ENCODE measurements around the gene IL11. TPM values are rescaled to one million over a fixed set of nuclear protein-coding genes. Genes with fewer than 3 reads are reported as not detected.
"Not testable (repeated sequence)": the region's sequence is repeated elsewhere in the genome, so short reads cannot be mapped to it uniquely, and the experiment has no call there.

The IL11 gene
- polyA plus RNA-seq (ENCODE audit: low read depth in 6 of 6): not detected

- Mint-ChIP-seq H3K27ac (peak within 1 kb of the TSS in 2 of 6 donors; percentile 47 to 88), H3K9me3 (peaks cover 0 to 6% (median 0%) of the 10 kb centered on the region in 7 donors), H3K36me3 (peaks cover 0 to 25% of the 10 kb centered on the region in 2 donors), H3K4me1 (peaks cover 9 to 20% (median 17%) of the 10 kb centered on the region in 3 donors), H3K4me3 (peak within 1 kb of the TSS; percentile 33 to 88 (median 80)), H3K27me3 (peaks cover 23 to 80% (median 52%) of the 10 kb centered on the region in 3 donors)
- ATAC-seq (ENCODE audit: low read depth in 2 of 2): no peak
- no peak for DNase-seq
Measured at GRCh38 chr19:55370305-55370988, at the start of gene IL11. Gene IL11, minus strand, starts transcription at chr19:55370463. Its CDS starts 153 bp downstream, at chr19:55370310.

GRCh38 chr19:55419624-55420236, 49.5 kb upstream of the IL11 start:
- ATAC-seq (ENCODE audit: low read depth in 2 of 2) (no peak), DNase-seq (no peak)
- Mint-ChIP-seq H3K36me3 (no peaks in the 10 kb centered on the region), H3K27me3 (peaks cover 9 to 23% (median 11%) of the 10 kb centered on the region in 3 donors), H3K4me3 (no peak overlapping the region), H3K9me3 (no peaks in the 10 kb centered on the region), H3K4me1 (peaks cover 0 to 4% (median 0%) of the 10 kb centered on the region in 3 donors), H3K27ac (no peak overlapping the region)

GRCh38 chr19:55419103-55419502, 48.8 kb upstream of the IL11 start:
- H3K4me3 Mint-ChIP-seq: no peak overlapping the region
- H3K27me3 Mint-ChIP-seq: peaks cover 5 to 19% (median 11%) of the 10 kb centered on the region in 3 donors
- H3K27ac Mint-ChIP-seq: no peak overlapping the region
- H3K36me3 Mint-ChIP-seq: no peaks in the 10 kb centered on the region
- DNase-seq (no peak), ATAC-seq (ENCODE audit: low read depth in 2 of 2) (no peak)
- no peaks in the 10 kb centered on the region for H3K9me3 Mint-ChIP-seq
- peaks cover 0 to 4% (median 0%) of the 10 kb centered on the region in 3 donors for H3K4me1 Mint-ChIP-seq

- DNase-seq (peak; percentile 47), ATAC-seq (ENCODE audit: low read depth in 2 of 2) (peak; percentile 69 to 71)
- Mint-ChIP-seq H3K4me3 (no peak overlapping the region), H3K27me3 (peaks cover 0 to 14% (median 5%) of the 10 kb centered on the region in 3 donors), H3K36me3 (no peaks in the 10 kb centered on the region), H3K27ac (no peak overlapping the region), H3K4me1 (peaks cover 0 to 4% (median 0%) of the 10 kb centered on the region in 3 donors), H3K9me3 (no peaks in the 10 kb centered on the region)
Measured at GRCh38 chr19:55418185-55418584, 47.9 kb upstream of the IL11 start.

GRCh38 chr19:55410168-55410567, 39.9 kb upstream of the IL11 start:
- Mint-ChIP-seq H3K4me3 (peak overlapping the region in 3 of 8 donors; percentile 1 to 74 (median 29)), H3K27ac (peak overlapping the region in 2 of 6 donors; percentile 40 to 92), H3K36me3 (peaks cover 8 to 20% of the 10 kb centered on the region in 2 donors), H3K9me3 (peaks cover 2 to 11% (median 8%) of the 10 kb centered on the region in 7 donors), H3K4me1 (peaks cover 19 to 31% (median 20%) of the 10 kb centered on the region in 3 donors), H3K27me3 (no peaks in the 10 kb centered on the region)
- DNase-seq (no peak), ATAC-seq (ENCODE audit: low read depth in 2 of 2) (no peak)

GRCh38 chr19:55409179-55409578, 38.9 kb upstream of the IL11 start:
- not testable (repeated sequence) for H3K27me3 Mint-ChIP-seq; DNase-seq; ATAC-seq (ENCODE audit: low read depth in 2 of 2)
- peak overlapping the region in 7 of 8 donors; percentile 66 to 96 (median 92) for H3K4me3 Mint-ChIP-seq
- peaks cover 2 to 11% (median 8%) of the 10 kb centered on the region in 7 donors for H3K9me3 Mint-ChIP-seq
- peaks cover 8 to 20% of the 10 kb centered on the region in 2 donors for H3K36me3 Mint-ChIP-seq
- H3K4me1 Mint-ChIP-seq: peaks cover 19 to 31% (median 20%) of the 10 kb centered on the region in 3 donors
- H3K27ac Mint-ChIP-seq: peak overlapping the region; percentile 71 to 100 (median 98)

GRCh38 chr19:55408533-55408872, 38.2 kb upstream of the IL11 start:
- Mint-ChIP-seq H3K4me3 (peak overlapping the region; percentile 91 to 99 (median 94)), H3K27me3 (no peaks in the 10 kb centered on the region), H3K4me1 (peaks cover 19 to 31% (median 20%) of the 10 kb centered on the region in 3 donors), H3K9me3 (peaks cover 2 to 11% (median 8%) of the 10 kb centered on the region in 7 donors), H3K27ac (peak overlapping the region; percentile 98 to 100 (median 100)), H3K36me3 (peaks cover 8 to 20% of the 10 kb centered on the region in 2 donors)
- ATAC-seq (ENCODE audit: low read depth in 2 of 2) (no peak), DNase-seq (no peak)

- peak; percentile 98 for DNase-seq
- Mint-ChIP-seq H3K4me3 (peak overlapping the region; percentile 91 to 99 (median 94)), H3K27ac (peak overlapping the region; percentile 98 to 100 (median 100)), H3K27me3 (no peaks in the 10 kb centered on the region), H3K9me3 (peaks cover 2 to 11% (median 8%) of the 10 kb centered on the region in 7 donors), H3K4me1 (peaks cover 20 to 31% (median 23%) of the 10 kb centered on the region in 3 donors), H3K36me3 (peaks cover 8 to 25% of the 10 kb centered on the region in 2 donors)
- peak; percentile 83 to 87 for ATAC-seq (ENCODE audit: low read depth in 2 of 2)
Measured at GRCh38 chr19:55407800-55408532, 37.7 kb upstream of the IL11 start.

- ATAC-seq (ENCODE audit: low read depth in 2 of 2): peak in 1 of 2 donors; percentile 1
- H3K4me3 Mint-ChIP-seq: peak within 1 kb of the TSS; percentile 91 to 99 (median 94)
- H3K27me3 Mint-ChIP-seq: not testable (repeated sequence)
Measured at GRCh38 chr19:55407550-55407799, 37.2 kb upstream of the IL11 start, which contains the start of gene UBE2S. Gene UBE2S, minus strand, starts transcription at chr19:55407788. Its CDS starts 199 bp downstream, at chr19:55407589.

GRCh38 chr19:55406826-55407549, 36.7 kb upstream of the IL11 start:
- H3K4me1 Mint-ChIP-seq: peaks cover 20 to 31% (median 23%) of the 10 kb centered on the region in 3 donors
- no peak for DNase-seq
- H3K9me3 Mint-ChIP-seq: peaks cover 2 to 11% (median 8%) of the 10 kb centered on the region in 7 donors
- H3K27ac Mint-ChIP-seq: peak overlapping the region; percentile 76 to 99 (median 94)
- no peaks in the 10 kb centered on the region for H3K27me3 Mint-ChIP-seq
- peak overlapping the region; percentile 78 to 99 (median 91) for H3K4me3 Mint-ChIP-seq
- no peak for ATAC-seq (ENCODE audit: low read depth in 2 of 2)
- peaks cover 10 to 26% of the 10 kb centered on the region in 2 donors for H3K36me3 Mint-ChIP-seq

More at GRCh38 chr19:55407550-55407799, 37.2 kb upstream of the IL11 start, which contains the start of gene UBE2S:
- not testable (repeated sequence) for DNase-seq
- Mint-ChIP-seq H3K36me3 (peaks cover 8 to 26% of the 10 kb centered on the region in 2 donors), H3K27ac (peak within 1 kb of the TSS; percentile 98 to 100 (median 100)), H3K4me1 (peaks cover 20 to 31% (median 23%) of the 10 kb centered on the region in 3 donors), H3K9me3 (peaks cover 2 to 11% (median 8%) of the 10 kb centered on the region in 7 donors)

GRCh38 chr19:55406091-55406825, 36.0 kb upstream of the IL11 start:
- Mint-ChIP-seq H3K4me3 (peak overlapping the region; percentile 78 to 92 (median 88)), H3K9me3 (peaks cover 2 to 11% (median 8%) of the 10 kb centered on the region in 7 donors), H3K27ac (peak overlapping the region; percentile 76 to 99 (median 94)), H3K36me3 (peaks cover 12 to 26% of the 10 kb centered on the region in 2 donors), H3K4me1 (peaks cover 20 to 31% (median 26%) of the 10 kb centered on the region in 3 donors), H3K27me3 (no peaks in the 10 kb centered on the region)
- ATAC-seq (ENCODE audit: low read depth in 2 of 2) (no peak), DNase-seq (no peak)

GRCh38 chr19:55405638-55406037, 35.4 kb upstream of the IL11 start:
- H3K27ac Mint-ChIP-seq: peak overlapping the region in 5 of 6 donors; percentile 28 to 94 (median 91)
- H3K4me1 Mint-ChIP-seq: peaks cover 20 to 31% (median 26%) of the 10 kb centered on the region in 3 donors
- peak overlapping the region in 6 of 8 donors; percentile 78 to 92 (median 86) for H3K4me3 Mint-ChIP-seq
- ATAC-seq (ENCODE audit: low read depth in 2 of 2) (no peak), DNase-seq (no peak)
- peaks cover 12 to 26% of the 10 kb centered on the region in 2 donors for H3K36me3 Mint-ChIP-seq
- H3K27me3 Mint-ChIP-seq: no peaks in the 10 kb centered on the region
- peaks cover 2 to 11% (median 6%) of the 10 kb centered on the region in 7 donors for H3K9me3 Mint-ChIP-seq
